HG03439 (cell line): ENCODE results near the gene HIF1A.
"Not testable (repeated sequence)": the region's sequence is repeated elsewhere in the genome, so short reads cannot be mapped to it uniquely, and the experiment has no call there.

Experiments used
- ATAC-seq: cut with Tn5 transposase; IDR thresholded peaks from one replicate; pipeline ENCODE4 v1.9.1; 2021; ENCODE audit warnings: mild to moderate bottlenecking, moderate library complexity; ENCODE audit not compliant: unreplicated experiment

HIF1A gene

GRCh38 chr14:61744238-61744637, 48.9 kb downstream of the HIF1A start:
- no peak for ATAC-seq

- not testable (repeated sequence) for ATAC-seq
These were observed 51.0 kb downstream of the HIF1A start for GRCh38 chr14:61746346-61746745.

- ATAC-seq, result no peak
These were observed 51.6 kb downstream of the HIF1A start for GRCh38 chr14:61746881-61747280.

GRCh38 chr14:61747342-61747741, 52.0 kb downstream of the HIF1A start:
- no peak for ATAC-seq

- no peak for ATAC-seq
These were observed 54.0 kb downstream of the HIF1A start for GRCh38 chr14:61749264-61749663.

GRCh38 chr14:61749867-61750266, 54.6 kb downstream of the HIF1A start:
- no peak for ATAC-seq

GRCh38 chr14:61750708-61751474, 55.6 kb downstream of the HIF1A start:
- peak; percentile 94 for ATAC-seq

GRCh38 chr14:61751475-61751989, 56.2 kb downstream of the HIF1A start:
- no peak for ATAC-seq

GRCh38 chr14:61752626-61753025, 57.3 kb downstream of the HIF1A start:
- no peak for ATAC-seq

GRCh38 chr14:61753631-61754030, 58.3 kb downstream of the HIF1A start:
- ATAC-seq, result no peak

GRCh38 chr14:61754627-61755381, 59.5 kb downstream of the HIF1A start:
- ATAC-seq, result no peak

GRCh38 chr14:61755382-61755742, 60.0 kb downstream of the HIF1A start:
- ATAC-seq, result not testable (repeated sequence)

- ATAC-seq, result no peak
These were observed 60.8 kb downstream of the HIF1A start for GRCh38 chr14:61756135-61756534.

GRCh38 chr14:61759878-61760277, 64.6 kb downstream of the HIF1A start:
- ATAC-seq, result no peak

GRCh38 chr14:61761557-61761956, 66.2 kb downstream of the HIF1A start:
- no peak for ATAC-seq

- peak; percentile 100 for ATAC-seq
These were observed 66.9 kb downstream of the HIF1A start, which contains the start of gene SNAPC1 for GRCh38 chr14:61761959-61762786. TSS of gene SNAPC1 (plus strand) at chr14:61762420. CDS start at chr14:61762461, 41 bp downstream.

GRCh38 chr14:61764342-61765122, 69.2 kb downstream of the HIF1A start:
- no peak for ATAC-seq

- ATAC-seq, result no peak
These were observed 70.1 kb downstream of the HIF1A start for GRCh38 chr14:61765225-61765943.

GRCh38 chr14:61766151-61766550, 70.8 kb downstream of the HIF1A start:
- ATAC-seq, result no peak

GRCh38 chr14:61768240-61768639, 72.9 kb downstream of the HIF1A start:
- ATAC-seq, result no peak
